HepG2 (cell line): ENCODE data around the gene PEX19. TPM values are rescaled to one million over a fixed set of nuclear protein-coding genes. Genes with fewer than 3 reads are reported as not detected.
A peak's percentile ranks its signal among the peaks of the same experiment; 100 is the strongest.

Experiments
- ATF1 ChIP-seq: IDR thresholded peaks from 2 replicates; pipeline ENCODE4 v1.6.1; 2016; ENCODE audit warnings: mild to moderate bottlenecking, control low read depth
- ATF7-NPFF ChIP-seq: sonication (generic); formaldehyde crosslinking; IDR thresholded peaks from 2 replicates; pipeline ENCODE4 v1.8.1; 2023; ENCODE audit warnings: mild to moderate bottlenecking, low read depth, missing genetic modification reagents, moderate library complexity
- BORCS8-MEF2B ChIP-seq: sonication (generic); formaldehyde crosslinking; IDR thresholded peaks from 2 replicates; pipeline ENCODE4 v1.8.0; 2022; ENCODE audit warnings: mild to moderate bottlenecking, missing genetic modification reagents
- CEBPG ChIP-seq: IDR thresholded peaks from 2 replicates; pipeline ENCODE4 v1.6.1; 2016
- FOXO1 ChIP-seq: sonication (generic); formaldehyde crosslinking; IDR thresholded peaks from 2 replicates; pipeline ENCODE4 v1.4.0; 2020; ENCODE audit warnings: missing genetic modification reagents
- HDAC6 ChIP-seq: fragments of 200-600 bp; sonication (generic); IDR thresholded peaks from 2 replicates; pipeline ENCODE4 v1.7.0; 2017; ENCODE audit warnings: mild to moderate bottlenecking, antibody characterized with exemption, low read length, low read depth
- HOXA9 ChIP-seq: sonication (generic); formaldehyde crosslinking; IDR thresholded peaks from 2 replicates; pipeline ENCODE4 v1.8.1; 2022; ENCODE audit warnings: missing genetic modification reagents, mild to moderate bottlenecking, moderate library complexity, borderline replicate concordance
- KAT2B ChIP-seq: fragments of 150-350 bp; IDR thresholded peaks from 2 replicates; pipeline ENCODE4 v1.6.1; 2014; ENCODE audit warnings: low read depth, low read length, borderline replicate concordance
- KMT2B ChIP-seq: IDR thresholded peaks from 2 replicates; pipeline ENCODE4 v1.6.1; 2016; ENCODE audit warnings: missing genetic modification reagents, missing compliant biosample characterization
- NFKB2 ChIP-seq: sonication (generic); formaldehyde crosslinking; IDR thresholded peaks from 2 replicates; pipeline ENCODE4 v1.4.0; 2020; ENCODE audit warnings: missing genetic modification reagents, borderline replicate concordance
- REPIN1 ChIP-seq: sonication (generic); formaldehyde crosslinking; IDR thresholded peaks from 2 replicates; pipeline ENCODE4 v1.8.0; 2022; ENCODE audit warnings: missing genetic modification reagents, low read depth, mild to moderate bottlenecking, borderline replicate concordance
- RXRA ChIP-seq: sonication (generic); formaldehyde crosslinking; IDR thresholded peaks from 2 replicates; pipeline ENCODE4 v1.5.1; 2020; ENCODE audit warnings: missing genetic modification reagents
- RXRB ChIP-seq: IDR thresholded peaks from 2 replicates; pipeline ENCODE4 v1.6.1; 2016; ENCODE audit warnings: borderline replicate concordance, missing genetic modification reagents, missing compliant biosample characterization
- SAP130 ChIP-seq: IDR thresholded peaks from 2 replicates; pipeline ENCODE4 v1.6.1; 2016; ENCODE audit warnings: low read depth
- SOX6 ChIP-seq, 2 experiments: fragments of 450-650 bp in 1 of 2; sonication (generic) in 1 of 2; formaldehyde crosslinking in 1 of 2; IDR thresholded peaks; 2 replicates each; pipeline versions ENCODE4 v1.4.0 to v1.6.1; 2017 to 2020; ENCODE audit warnings: antibody characterized with exemption in 1 of 2, mild to moderate bottlenecking in 1 of 2, missing genetic modification reagents in 1 of 2
- STAG1 ChIP-seq: sonication (generic); formaldehyde crosslinking; IDR thresholded peaks from 2 replicates; pipeline ENCODE4 v1.4.0; 2020; ENCODE audit warnings: missing genetic modification reagents
- TAF1 ChIP-seq: sonication (generic); formaldehyde crosslinking; IDR thresholded peaks from 2 replicates; pipeline ENCODE4 v1.4.0; 2020; ENCODE audit warnings: missing genetic modification reagents
- TBL1XR1 ChIP-seq: fragments of 150-350 bp; IDR thresholded peaks from 2 replicates; pipeline ENCODE4 v1.6.1; 2014; ENCODE audit warnings: borderline replicate concordance, low read length; ENCODE audit not compliant: partially characterized antibody
- TSC22D2 ChIP-seq: sonication (generic); formaldehyde crosslinking; IDR thresholded peaks from 2 replicates; pipeline ENCODE4 v1.5.1; 2020; ENCODE audit warnings: missing genetic modification reagents, mild to moderate bottlenecking, borderline replicate concordance
- ZBTB7B ChIP-seq: sonication (generic); formaldehyde crosslinking; IDR thresholded peaks from 2 replicates; pipeline ENCODE4 v1.4.0; 2020; ENCODE audit warnings: missing genetic modification reagents
- ZNF441 ChIP-seq: sonication (generic); formaldehyde crosslinking; IDR thresholded peaks from 2 replicates; pipeline ENCODE4 v1.7.0; 2021; ENCODE audit warnings: missing genetic modification reagents, borderline replicate concordance
- ZNF567 ChIP-seq: sonication (generic); formaldehyde crosslinking; IDR thresholded peaks from 2 replicates; pipeline ENCODE4 v1.8.1; 2023; ENCODE audit warnings: mild to moderate bottlenecking, missing genetic modification reagents, borderline replicate concordance
- ZNF747 ChIP-seq: sonication (generic); formaldehyde crosslinking; IDR thresholded peaks from 2 replicates; pipeline ENCODE4 v1.8.1; 2023; ENCODE audit warnings: missing genetic modification reagents, mild to moderate bottlenecking, borderline replicate concordance
- ZNF839 ChIP-seq: sonication (generic); formaldehyde crosslinking; IDR thresholded peaks from 2 replicates; pipeline ENCODE4 v1.4.0; 2020; ENCODE audit warnings: missing genetic modification reagents, mild to moderate bottlenecking, borderline replicate concordance
- polyA plus RNA-seq, 8 experiments: library from polyadenylated mRNA; depleted of rRNA in 3 of 8; stranded (reverse) in 7 of 8; unstranded in 1 of 8; fragments of >200 nt; fragmentation: Illumina TruSeq in 4 of 8; extraction: Trizol in 4 of 8; gene quantifications; 2 replicates each; pipeline versions ENCODE4 v1.2.1 to v1.2.3, GENCODE V29; 2011 to 2016; ENCODE audit warnings: low read depth in 4 of 8, missing spikeins in 1 of 8, mixed read lengths in 1 of 8; ENCODE audit not compliant: insufficient read depth in 1 of 8
- total RNA-seq, 5 experiments: library from RNA; depleted of rRNA; stranded (reverse); fragments of >200 nt; fragmentation: Illumina TruSeq; extraction: Trizol; gene quantifications; 2 replicates each; pipeline ENCODE4 v1.2.3, GENCODE V29; 2016; ENCODE audit warnings: low read depth in 1 of 5
- TF ChIP-seq, protein P1 (sequence below): IDR thresholded peaks from 2 replicates; pipeline ENCODE4 v1.6.1; 2016; ENCODE audit warnings: mild to moderate bottlenecking
- TF ChIP-seq, protein P2 (sequence below): sonication (generic); formaldehyde crosslinking; IDR thresholded peaks from 2 replicates; pipeline ENCODE4 v1.8.0; 2022; ENCODE audit warnings: missing genetic modification reagents, low read depth, mild to moderate bottlenecking, borderline replicate concordance
- TF ChIP-seq, protein P3 (sequence below): sonication (generic); formaldehyde crosslinking; IDR thresholded peaks from 2 replicates; pipeline ENCODE4 v1.8.1; 2023; ENCODE audit warnings: mild to moderate bottlenecking, missing genetic modification reagents, borderline replicate concordance
- TF ChIP-seq, protein P4 (sequence below): sonication (generic); formaldehyde crosslinking; IDR thresholded peaks from 2 replicates; pipeline ENCODE4 v1.9.0; 2022; ENCODE audit warnings: missing genetic modification reagents, mild to moderate bottlenecking, borderline replicate concordance

The PEX19 gene
- total and polyA plus RNA-seq, 2 of the 13 experiments (the other 11 are each of a cell fraction or from before 2014, with no cell fraction given) = 47.0 to 51.8 TPM

DNA sequence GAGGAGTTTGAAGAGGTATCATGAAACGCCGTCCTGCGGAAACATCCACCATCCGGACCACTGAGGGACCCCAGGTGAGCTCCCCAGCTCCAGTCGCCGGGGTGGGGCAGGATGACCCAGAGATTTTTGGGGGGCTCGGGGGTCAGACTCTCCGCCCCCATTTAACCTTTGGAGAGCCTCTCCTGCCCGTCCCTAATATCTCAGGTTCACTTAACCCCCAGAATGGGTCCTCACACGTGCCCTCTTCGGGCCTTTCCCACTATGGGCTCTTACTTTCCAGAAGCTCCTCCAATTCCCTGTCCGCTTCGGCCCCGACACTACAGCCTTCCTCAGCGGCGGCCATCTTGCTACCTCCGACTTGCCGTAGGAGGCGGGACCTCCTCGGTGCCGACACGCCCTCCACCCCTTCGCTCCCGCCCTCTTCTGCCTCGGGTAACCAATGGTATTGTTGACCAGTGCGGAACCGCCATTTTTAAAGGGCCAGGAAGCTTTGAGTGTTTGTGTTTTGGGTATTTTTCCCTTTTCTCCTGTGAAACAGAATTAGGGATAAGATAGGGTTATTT is at the start of gene PEX19 (continued):
- TF ChIP-seq HDAC6 (no peak), STAG1 (CRISPR knock-in tag) (no peak), TAF1 (peak; percentile 92), SOX6 (IDR thresholded peaks at IDR 0.05) (no peak), SOX6 (CRISPR knock-in tag; IDR thresholded peaks at IDR 0.05) (0 out of 2 replicates have a peak, but pooled peaks have one; percentile 26), ZNF747 (CRISPR knock-in tag) (no peak), KMT2B (CRISPR knock-in tag) (peak; percentile 87), HOXA9 (0 out of 2 replicates have a peak, but pooled peaks have one; percentile 44), NFKB2 (CRISPR knock-in tag) (peak; percentile 47; the same call in 1 of the 2 replicates), RXRB (CRISPR knock-in tag) (0 out of 2 replicates have a peak, but pooled peaks have one; percentile 28), ZNF441 (CRISPR knock-in tag) (0 out of 2 replicates have a peak, but pooled peaks have one; percentile 65), TSC22D2 (no peak), ZNF567 (CRISPR knock-in tag) (peak; percentile 70; the same call in 1 of the 2 replicates), ZBTB7B (0 out of 2 replicates have a peak, but pooled peaks have one; percentile 34), SAP130 (CRISPR knock-in tag) (peak; percentile 98), ATF7-NPFF (CRISPR knock-in tag) (peak; percentile 57), REPIN1 (peak; percentile 46; the same call in 1 of the 2 replicates), ZNF839 (CRISPR knock-in tag) (0 out of 2 replicates have a peak, but pooled peaks have one; percentile 28), ATF1 (CRISPR knock-in tag) (peak; percentile 47), KAT2B (no peak), TBL1XR1 (peak; percentile 6), FOXO1 (CRISPR knock-in tag) (0 out of 2 replicates have a peak, but pooled peaks have one; percentile 31), RXRA (CRISPR knock-in tag) (peak; percentile 25; the same call in 1 of the 2 replicates), BORCS8-MEF2B (CRISPR knock-in tag) (peak; percentile 56; the same call in 1 of the 2 replicates), CEBPG (CRISPR knock-in tag) (peak; percentile 35; the same call in 1 of the 2 replicates)
- TF ChIP-seq, protein P1, sequence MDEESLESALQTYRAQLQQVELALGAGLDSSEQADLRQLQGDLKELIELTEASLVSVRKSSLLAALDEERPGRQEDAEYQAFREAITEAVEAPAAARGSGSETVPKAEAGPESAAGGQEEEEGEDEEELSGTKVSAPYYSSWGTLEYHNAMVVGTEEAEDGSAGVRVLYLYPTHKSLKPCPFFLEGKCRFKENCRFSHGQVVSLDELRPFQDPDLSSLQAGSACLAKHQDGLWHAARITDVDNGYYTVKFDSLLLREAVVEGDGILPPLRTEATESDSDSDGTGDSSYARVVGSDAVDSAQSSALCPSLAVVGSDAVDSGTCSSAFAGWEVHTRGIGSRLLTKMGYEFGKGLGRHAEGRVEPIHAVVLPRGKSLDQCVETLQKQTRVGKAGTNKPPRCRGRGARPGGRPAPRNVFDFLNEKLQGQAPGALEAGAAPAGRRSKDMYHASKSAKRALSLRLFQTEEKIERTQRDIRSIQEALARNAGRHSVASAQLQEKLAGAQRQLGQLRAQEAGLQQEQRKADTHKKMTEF (CRISPR knock-in tag) = peak; percentile 49; the same call in 1 of the 2 replicates
- TF ChIP-seq, protein P2, sequence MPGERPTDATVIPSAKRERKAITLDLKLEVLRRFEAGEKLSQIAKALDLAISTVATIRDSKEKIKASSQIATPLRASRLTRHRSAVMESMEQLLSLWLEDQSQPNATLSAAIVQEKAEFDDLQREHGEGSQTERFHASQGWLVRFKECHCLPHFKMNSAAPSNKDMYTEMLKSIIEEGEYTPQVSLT (CRISPR knock-in tag) = 0 out of 2 replicates have a peak, but pooled peaks have one; percentile 6
- TF ChIP-seq, protein P3, sequence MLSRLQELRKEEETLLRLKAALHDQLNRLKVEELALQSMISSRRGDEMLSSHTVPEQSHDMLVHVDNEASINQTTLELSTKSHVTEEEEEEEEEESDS (CRISPR knock-in tag) = no peak
- TF ChIP-seq, protein P4, sequence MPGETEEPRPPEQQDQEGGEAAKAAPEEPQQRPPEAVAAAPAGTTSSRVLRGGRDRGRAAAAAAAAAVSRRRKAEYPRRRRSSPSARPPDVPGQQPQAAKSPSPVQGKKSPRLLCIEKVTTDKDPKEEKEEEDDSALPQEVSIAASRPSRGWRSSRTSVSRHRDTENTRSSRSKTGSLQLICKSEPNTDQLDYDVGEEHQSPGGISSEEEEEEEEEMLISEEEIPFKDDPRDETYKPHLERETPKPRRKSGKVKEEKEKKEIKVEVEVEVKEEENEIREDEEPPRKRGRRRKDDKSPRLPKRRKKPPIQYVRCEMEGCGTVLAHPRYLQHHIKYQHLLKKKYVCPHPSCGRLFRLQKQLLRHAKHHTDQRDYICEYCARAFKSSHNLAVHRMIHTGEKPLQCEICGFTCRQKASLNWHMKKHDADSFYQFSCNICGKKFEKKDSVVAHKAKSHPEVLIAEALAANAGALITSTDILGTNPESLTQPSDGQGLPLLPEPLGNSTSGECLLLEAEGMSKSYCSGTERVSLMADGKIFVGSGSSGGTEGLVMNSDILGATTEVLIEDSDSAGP = peak; percentile 99
